Subcutaneous adipose tissue (tissue), 4 donors: ENCODE results near the gene ZNF148. TPM values are rescaled to one million over a fixed set of nuclear protein-coding genes. Genes with fewer than 3 reads are reported as not detected.

Experiments used
- total RNA-seq, 4 donors: library from RNA; depleted of rRNA; stranded (reverse); fragments of >200 nt; gene quantifications; one replicate each; pipeline ENCODE4 v1.1.0, GENCODE V29; 2016
- TF ChIP-seq, protein P1 (sequence below): fragments of 450-650 bp; IDR thresholded peaks from one replicate; pipeline ENCODE4 v1.5.1; 2016; ENCODE audit warnings: low read depth, mild to moderate bottlenecking, control low read depth, antibody characterized with exemption, moderate library complexity

The ZNF148 gene
- total RNA-seq, 4 donors from 2014 or later = 22.6 to 38.2 (median 28.6) TPM

DNA sequence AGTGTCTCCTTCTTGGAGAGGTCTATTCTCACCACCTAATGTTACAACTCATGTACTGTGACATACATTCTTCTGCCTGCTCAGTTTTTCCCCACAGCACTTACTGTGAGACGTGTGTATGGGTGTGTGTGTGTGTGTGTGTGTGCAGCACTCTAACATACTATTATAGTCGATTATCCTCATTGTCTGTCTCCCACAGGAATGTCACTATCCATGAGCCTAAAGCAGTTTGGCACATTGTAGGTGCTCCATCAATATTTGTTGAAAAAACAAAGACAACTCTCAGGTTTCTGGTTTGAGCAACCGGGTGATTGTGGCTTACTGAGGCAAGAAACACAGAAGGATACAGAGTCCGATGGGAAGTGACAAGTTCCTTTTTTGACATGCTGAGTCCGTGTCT is 8.6 kb upstream of the ZNF148 start:
- TF ChIP-seq, protein P1, sequence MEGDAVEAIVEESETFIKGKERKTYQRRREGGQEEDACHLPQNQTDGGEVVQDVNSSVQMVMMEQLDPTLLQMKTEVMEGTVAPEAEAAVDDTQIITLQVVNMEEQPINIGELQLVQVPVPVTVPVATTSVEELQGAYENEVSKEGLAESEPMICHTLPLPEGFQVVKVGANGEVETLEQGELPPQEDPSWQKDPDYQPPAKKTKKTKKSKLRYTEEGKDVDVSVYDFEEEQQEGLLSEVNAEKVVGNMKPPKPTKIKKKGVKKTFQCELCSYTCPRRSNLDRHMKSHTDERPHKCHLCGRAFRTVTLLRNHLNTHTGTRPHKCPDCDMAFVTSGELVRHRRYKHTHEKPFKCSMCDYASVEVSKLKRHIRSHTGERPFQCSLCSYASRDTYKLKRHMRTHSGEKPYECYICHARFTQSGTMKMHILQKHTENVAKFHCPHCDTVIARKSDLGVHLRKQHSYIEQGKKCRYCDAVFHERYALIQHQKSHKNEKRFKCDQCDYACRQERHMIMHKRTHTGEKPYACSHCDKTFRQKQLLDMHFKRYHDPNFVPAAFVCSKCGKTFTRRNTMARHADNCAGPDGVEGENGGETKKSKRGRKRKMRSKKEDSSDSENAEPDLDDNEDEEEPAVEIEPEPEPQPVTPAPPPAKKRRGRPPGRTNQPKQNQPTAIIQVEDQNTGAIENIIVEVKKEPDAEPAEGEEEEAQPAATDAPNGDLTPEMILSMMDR = no peak

DNA sequence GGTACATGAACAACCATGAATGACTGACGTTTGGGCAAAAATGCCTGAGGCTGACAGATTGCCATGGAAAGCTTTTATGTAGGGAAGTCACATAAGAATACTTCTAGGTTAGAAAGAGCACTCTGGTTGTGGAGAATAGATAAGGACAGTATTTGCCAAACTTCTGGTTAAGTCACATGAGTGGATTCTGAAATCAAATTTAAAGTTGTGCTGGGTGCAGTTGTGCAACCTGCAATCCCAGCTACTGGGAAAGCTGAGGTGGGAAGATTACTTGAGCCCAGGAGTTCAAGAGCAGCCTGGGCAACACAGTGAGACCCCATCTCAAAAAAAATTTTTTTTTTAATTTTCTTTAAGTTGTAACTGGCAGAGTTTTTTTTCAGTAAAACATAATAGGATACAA is 7.2 kb upstream of the ZNF148 start:
- TF ChIP-seq, protein P1 = no peak

DNA sequence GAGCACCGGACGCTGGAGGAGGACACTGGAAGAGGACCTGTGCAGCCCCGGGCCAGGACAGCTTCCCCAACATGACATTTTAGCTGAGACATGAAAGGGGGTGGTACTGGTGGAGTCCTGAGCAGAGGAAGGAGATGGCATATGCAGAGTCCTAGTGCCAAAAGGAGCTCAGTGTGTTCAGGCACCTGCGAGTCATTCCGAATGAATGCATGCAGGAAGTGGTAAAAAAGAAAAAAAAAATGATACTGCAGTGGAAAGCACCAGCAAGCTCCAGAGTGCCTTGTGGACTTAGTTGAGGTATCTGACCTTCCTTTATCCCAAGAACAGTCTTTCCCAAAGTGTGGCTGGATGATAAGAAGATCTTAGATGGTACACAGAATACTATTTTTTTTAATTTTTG is 6.6 kb upstream of the ZNF148 start:
- TF ChIP-seq, protein P1 = no peak

DNA sequence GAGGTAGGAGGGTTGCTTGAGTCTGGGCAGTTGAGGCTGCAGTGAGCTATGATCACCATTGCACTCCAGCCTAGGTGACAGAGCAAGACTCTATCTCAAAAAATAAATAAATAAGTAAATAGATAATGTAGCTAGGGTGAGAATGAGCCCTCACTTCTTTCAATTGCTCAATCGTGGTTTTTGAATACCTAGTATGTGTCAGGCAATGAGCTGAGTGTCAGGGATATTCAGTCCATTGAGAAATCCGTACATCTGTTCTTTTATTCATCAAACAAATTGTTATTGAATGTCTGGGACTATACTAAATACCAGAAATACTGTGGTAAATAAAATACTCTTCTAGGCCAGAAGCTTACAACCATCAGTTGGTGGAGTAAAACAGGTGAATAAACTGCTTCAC is 6.2 kb upstream of the ZNF148 start:
- TF ChIP-seq, protein P1 = no peak

DNA sequence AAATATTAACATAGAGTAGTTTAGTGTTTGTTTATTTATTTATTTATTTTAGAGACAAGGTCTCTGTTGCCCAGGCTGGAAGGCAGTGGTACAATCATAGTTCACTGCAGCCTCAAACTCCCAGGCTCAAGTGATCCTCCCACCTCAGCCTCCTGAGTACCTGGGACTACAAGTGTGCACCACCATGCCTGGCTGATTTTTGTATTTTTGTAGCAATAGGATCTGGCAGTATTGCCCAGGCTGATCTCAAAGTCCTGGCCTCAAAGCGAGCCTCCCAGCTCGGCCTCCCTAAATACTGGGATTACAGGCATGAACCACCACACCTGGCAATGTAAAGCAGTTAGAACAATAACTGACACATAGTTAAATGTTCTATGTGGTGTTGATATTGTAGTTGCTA is 4.4 kb upstream of the ZNF148 start:
- TF ChIP-seq, protein P1 = no peak

DNA sequence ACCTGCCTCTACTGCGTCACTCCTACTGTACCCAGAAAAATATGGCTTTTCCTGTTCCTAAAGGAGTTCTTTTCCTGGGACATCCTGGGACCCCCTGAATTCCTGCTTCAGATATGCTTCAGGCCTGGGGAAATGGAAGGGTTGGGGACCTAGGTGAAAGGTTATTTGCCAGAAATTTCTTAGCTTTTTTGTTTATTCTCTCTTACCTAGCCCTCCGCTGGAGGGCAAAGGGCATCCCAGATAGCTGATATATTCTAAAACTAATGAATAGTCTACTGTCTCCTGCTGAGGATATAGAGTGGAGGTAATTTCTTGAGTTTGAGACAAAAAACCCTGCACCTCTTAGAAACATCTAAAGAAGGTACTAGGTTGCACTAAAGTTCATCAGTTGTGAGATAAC is 3.6 kb upstream of the ZNF148 start:
- TF ChIP-seq, protein P1 = no peak

DNA sequence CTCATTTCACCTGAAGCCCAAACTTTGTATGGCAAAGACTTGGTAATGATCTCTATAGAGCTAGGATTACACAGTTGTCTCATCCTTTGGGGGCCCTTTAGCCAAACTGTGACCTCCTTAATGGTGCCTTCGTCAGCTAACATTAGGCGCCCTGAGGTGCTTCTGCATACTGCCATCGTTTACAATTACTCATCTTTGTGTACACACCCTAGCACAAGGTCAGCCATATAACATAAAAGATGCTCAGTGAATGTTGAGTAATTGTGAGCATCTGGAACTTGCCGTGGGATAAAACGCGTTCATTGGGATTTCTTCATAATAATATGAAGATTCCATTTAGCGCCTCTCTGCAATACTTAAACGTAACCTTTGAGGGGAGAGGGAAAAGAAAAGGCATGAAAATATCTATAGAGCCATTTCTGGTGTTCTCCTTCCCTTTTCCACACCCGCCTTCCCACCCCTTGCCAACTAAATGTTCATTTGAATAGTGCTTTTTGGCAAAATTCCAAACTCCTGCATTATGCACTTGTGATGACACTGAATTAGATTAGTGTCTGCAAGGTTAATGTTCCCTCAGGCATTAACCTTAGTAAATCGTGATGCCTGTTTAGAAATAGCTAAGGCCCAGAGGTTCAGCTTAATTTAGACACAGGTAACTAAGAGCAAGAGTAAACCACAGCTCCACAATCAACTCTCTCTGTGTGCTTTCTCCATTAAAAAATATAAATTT is 990 bp upstream of the ZNF148 start:
- TF ChIP-seq, protein P1 = no peak
